ENCODE data around the gene PPFIA2.

DNA sequence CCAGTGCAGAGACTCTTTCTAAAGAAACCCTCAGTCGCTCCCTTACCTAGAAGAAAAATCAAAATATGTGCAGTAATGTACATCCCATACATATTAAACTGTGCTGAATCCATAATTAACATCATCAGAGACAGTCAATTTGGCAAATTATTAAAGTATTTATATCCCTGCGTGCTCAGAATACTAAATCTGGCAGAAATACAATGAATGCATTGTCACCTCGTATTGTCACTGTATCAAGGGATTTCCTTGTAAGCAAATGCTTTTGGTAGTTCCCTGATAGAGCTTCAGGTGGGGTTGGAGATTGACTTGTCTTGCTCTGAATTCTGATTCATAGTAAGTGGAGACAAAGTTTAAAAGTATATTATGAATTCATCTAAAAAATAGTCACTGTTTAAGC, 319.1 kb downstream of the PPFIA2 start:
- TF ChIP-seq, protein P1, sequence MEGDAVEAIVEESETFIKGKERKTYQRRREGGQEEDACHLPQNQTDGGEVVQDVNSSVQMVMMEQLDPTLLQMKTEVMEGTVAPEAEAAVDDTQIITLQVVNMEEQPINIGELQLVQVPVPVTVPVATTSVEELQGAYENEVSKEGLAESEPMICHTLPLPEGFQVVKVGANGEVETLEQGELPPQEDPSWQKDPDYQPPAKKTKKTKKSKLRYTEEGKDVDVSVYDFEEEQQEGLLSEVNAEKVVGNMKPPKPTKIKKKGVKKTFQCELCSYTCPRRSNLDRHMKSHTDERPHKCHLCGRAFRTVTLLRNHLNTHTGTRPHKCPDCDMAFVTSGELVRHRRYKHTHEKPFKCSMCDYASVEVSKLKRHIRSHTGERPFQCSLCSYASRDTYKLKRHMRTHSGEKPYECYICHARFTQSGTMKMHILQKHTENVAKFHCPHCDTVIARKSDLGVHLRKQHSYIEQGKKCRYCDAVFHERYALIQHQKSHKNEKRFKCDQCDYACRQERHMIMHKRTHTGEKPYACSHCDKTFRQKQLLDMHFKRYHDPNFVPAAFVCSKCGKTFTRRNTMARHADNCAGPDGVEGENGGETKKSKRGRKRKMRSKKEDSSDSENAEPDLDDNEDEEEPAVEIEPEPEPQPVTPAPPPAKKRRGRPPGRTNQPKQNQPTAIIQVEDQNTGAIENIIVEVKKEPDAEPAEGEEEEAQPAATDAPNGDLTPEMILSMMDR (IDR thresholded peaks at IDR 0.05; ENCODE audit: poor library complexity, severe bottlenecking), result no peak
- TF ChIP-seq SMC3 (conservative IDR thresholded peaks at IDR 0.05; ENCODE audit: poor library complexity) (no peak), TAF1 (IDR thresholded peaks at IDR 0.05; ENCODE audit: low read depth) (no peak)
- TF ChIP-seq, protein P2, sequence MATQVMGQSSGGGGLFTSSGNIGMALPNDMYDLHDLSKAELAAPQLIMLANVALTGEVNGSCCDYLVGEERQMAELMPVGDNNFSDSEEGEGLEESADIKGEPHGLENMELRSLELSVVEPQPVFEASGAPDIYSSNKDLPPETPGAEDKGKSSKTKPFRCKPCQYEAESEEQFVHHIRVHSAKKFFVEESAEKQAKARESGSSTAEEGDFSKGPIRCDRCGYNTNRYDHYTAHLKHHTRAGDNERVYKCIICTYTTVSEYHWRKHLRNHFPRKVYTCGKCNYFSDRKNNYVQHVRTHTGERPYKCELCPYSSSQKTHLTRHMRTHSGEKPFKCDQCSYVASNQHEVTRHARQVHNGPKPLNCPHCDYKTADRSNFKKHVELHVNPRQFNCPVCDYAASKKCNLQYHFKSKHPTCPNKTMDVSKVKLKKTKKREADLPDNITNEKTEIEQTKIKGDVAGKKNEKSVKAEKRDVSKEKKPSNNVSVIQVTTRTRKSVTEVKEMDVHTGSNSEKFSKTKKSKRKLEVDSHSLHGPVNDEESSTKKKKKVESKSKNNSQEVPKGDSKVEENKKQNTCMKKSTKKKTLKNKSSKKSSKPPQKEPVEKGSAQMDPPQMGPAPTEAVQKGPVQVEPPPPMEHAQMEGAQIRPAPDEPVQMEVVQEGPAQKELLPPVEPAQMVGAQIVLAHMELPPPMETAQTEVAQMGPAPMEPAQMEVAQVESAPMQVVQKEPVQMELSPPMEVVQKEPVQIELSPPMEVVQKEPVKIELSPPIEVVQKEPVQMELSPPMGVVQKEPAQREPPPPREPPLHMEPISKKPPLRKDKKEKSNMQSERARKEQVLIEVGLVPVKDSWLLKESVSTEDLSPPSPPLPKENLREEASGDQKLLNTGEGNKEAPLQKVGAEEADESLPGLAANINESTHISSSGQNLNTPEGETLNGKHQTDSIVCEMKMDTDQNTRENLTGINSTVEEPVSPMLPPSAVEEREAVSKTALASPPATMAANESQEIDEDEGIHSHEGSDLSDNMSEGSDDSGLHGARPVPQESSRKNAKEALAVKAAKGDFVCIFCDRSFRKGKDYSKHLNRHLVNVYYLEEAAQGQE (IDR thresholded peaks at IDR 0.05; ENCODE audit: borderline replicate concordance), result no peak

All from neural cell (in vitro differentiated cells).